K562 (cell line): ENCODE data around the gene TRIM27. TPM values are rescaled to one million over a fixed set of nuclear protein-coding genes. Genes with fewer than 3 reads are reported as not detected.

Experiments
- ATAC-seq: fragments of 200-7000 bp; cut with Tn5 transposase; 3 replicates; pipeline ENCODE4 v1.9.1; 2020; ENCODE audit warnings: moderate library complexity
- BruUV-seq: library from RNA; stranded (reverse); fragments of 400-500 nt; replicated peaks from 2 replicates; lab custom pipeline; 2021; lab: Mats Ljungman, UMichigan
- CTCF ChIA-PET: fragments of 300-600 bp; formaldehyde crosslinking; extraction: SDS; loops from one replicate; lab custom pipeline; 2021; ENCODE audit warnings: low intra/inter-chr PET ratio; lab: Yijun Ruan, JAX
- POLR2A ChIA-PET: fragments of 300-600, 350-650 bp; sonication (Branson Sonifier 250); formaldehyde crosslinking; extraction: SDS; loops from one replicate; lab custom pipeline; 2021; ENCODE audit warnings: antibody characterized with exemption, inconsistent platforms; lab: Yijun Ruan, JAX
- DNase-seq, 4 experiments: peaks; one replicate each; pipeline versions ENCODE4 v3.0.0 to v3.0.0-alpha.2; 2011 to 2018; ENCODE audit warnings: low spot score in 3 of 4, mixed read lengths in 3 of 4; ENCODE audit errors: extremely low read depth in 1 of 4
- FAIRE-seq: peaks from 2 replicates; lab custom pipeline; 2011; peaks lifted over from hg19 to GRCh38; lab: Jason Lieb, UNC
- H2AFZ ChIP-seq: 2 replicates; pipeline ENCODE4 v1.6.0; 2011; ENCODE audit warnings: low read depth, low read length, control low read depth, inconsistent platforms
- H3K27ac ChIP-seq: fragments of 200-600 bp; 3 replicates; pipeline ENCODE4 v1.8.0; 2011; ENCODE audit warnings: low read depth, mild to moderate bottlenecking, control low read depth, inconsistent platforms, low read length, moderate library complexity, mixed read lengths; ENCODE audit errors: extremely low read depth
- H3K27me3 ChIP-seq, 2 experiments: fragments of 300-600 bp in 1 of 2; 2 replicates in 1 of 2; 3 replicates in 1 of 2; pipeline versions ENCODE4 v1.6.0 to v1.8.0; 2011; ENCODE audit warnings: inconsistent platforms in 2 of 2, low read length in 2 of 2, mild to moderate bottlenecking in 1 of 2, mixed read lengths in 1 of 2, moderate library complexity in 1 of 2; ENCODE audit not compliant: control insufficient read depth in 2 of 2, insufficient read depth in 2 of 2
- H3K36me3 ChIP-seq: fragments of 300-600 bp; 3 replicates; pipeline ENCODE4 v1.8.0; 2011; ENCODE audit warnings: mild to moderate bottlenecking, low read length, inconsistent platforms; ENCODE audit not compliant: control insufficient read depth, insufficient read depth
- H3K4me1 ChIP-seq, 2 experiments: fragments of 200-600 bp in 1 of 2; replicated peaks in 1 of 2; 2 replicates in 1 of 2; 3 replicates in 1 of 2; pipeline versions ENCODE4 v1.5.1 to v1.8.0; 2011; ENCODE audit warnings: inconsistent platforms in 2 of 2, low read length in 2 of 2, mild to moderate bottlenecking in 1 of 2, mixed read lengths in 1 of 2, moderate library complexity in 1 of 2; ENCODE audit not compliant: control insufficient read depth in 2 of 2, insufficient read depth in 2 of 2
- H3K4me2 ChIP-seq: 2 replicates; pipeline ENCODE4 v1.6.1; 2011; ENCODE audit warnings: low read length, control low read depth, inconsistent platforms, mixed read lengths; ENCODE audit not compliant: insufficient read depth
- H3K4me3 ChIP-seq: fragments of 200-600 bp; sonication (generic), shearing (Covaris generic); 2 replicates; pipeline ENCODE4 v1.5.1; 2016; ENCODE audit warnings: control low read depth, inconsistent platforms
- H3K79me2 ChIP-seq: fragments of 200-600 bp; 3 replicates; pipeline ENCODE4 v1.8.0; 2011; ENCODE audit warnings: low read length, inconsistent platforms; ENCODE audit not compliant: control insufficient read depth, insufficient read depth
- H3K9ac ChIP-seq, 2 experiments: 2 replicates each; pipeline versions ENCODE4 v1.6.0 to v1.6.1; 2011; ENCODE audit warnings: low read depth in 2 of 2, low read length in 2 of 2, control low read depth in 1 of 2, inconsistent platforms in 1 of 2, mild to moderate bottlenecking in 1 of 2, mixed read lengths in 1 of 2; ENCODE audit not compliant: insufficient read depth in 1 of 2
- H3K9me1 ChIP-seq: one replicate; pipeline ENCODE4 v1.6.0; 2011; ENCODE audit warnings: inconsistent platforms, mild to moderate bottlenecking, low read length, moderate library complexity; ENCODE audit not compliant: control insufficient read depth, insufficient read depth
- H3K9me3 ChIP-seq: replicated peaks from 2 replicates; pipeline ENCODE4 v1.5.1; 2011; ENCODE audit warnings: low read depth, low read length, inconsistent platforms; ENCODE audit not compliant: control insufficient read depth, insufficient read depth
- H4K20me1 ChIP-seq: replicated peaks from 2 replicates; pipeline ENCODE4 v1.6.1; 2011; ENCODE audit warnings: low read length, inconsistent platforms, mixed read lengths; ENCODE audit not compliant: control insufficient read depth, insufficient read depth
- EZH2 ChIP-seq: IDR thresholded peaks from 2 replicates; pipeline ENCODE4 v1.6.1; 2012; ENCODE audit warnings: low read depth, mild to moderate bottlenecking, inconsistent platforms, low read length, borderline replicate concordance
- JUNB ChIP-seq: fragments of 450-650 bp; formaldehyde crosslinking; conservative IDR thresholded peaks from 2 replicates; pipeline ENCODE4 v1.4.0; 2020; ENCODE audit warnings: mild to moderate bottlenecking
- KAT7 ChIP-seq: sonication (generic); formaldehyde crosslinking; IDR thresholded peaks from 2 replicates; pipeline ENCODE4 v1.8.0; 2022; ENCODE audit warnings: missing genetic modification reagents, mild to moderate bottlenecking, borderline replicate concordance
- RBM39 ChIP-seq: fragments of 200-400 bp; formaldehyde crosslinking; optimal IDR thresholded peaks from 2 replicates; pipeline ENCODE3; 2018; ENCODE audit warnings: low read depth, low read length
- SRSF1 ChIP-seq: fragments of 200-400 bp; formaldehyde crosslinking; IDR thresholded peaks from 2 replicates; pipeline ENCODE4 v1.6.1; 2017; ENCODE audit warnings: mild to moderate bottlenecking, low read depth, low read length, moderate library complexity
- TARDBP ChIP-seq: fragments of 450-650 bp; IDR thresholded peaks from 2 replicates; pipeline ENCODE4 v1.6.1; 2016
- ZNF121 ChIP-seq: sonication (generic); formaldehyde crosslinking; conservative IDR thresholded peaks from 2 replicates; pipeline ENCODE4 v1.8.0; 2022; ENCODE audit warnings: missing genetic modification reagents
- WGBS: fragments of 100-300 bp; shearing (Covaris generic); methylation state at CpG from one replicate; pipeline ENCODE4 v1.1.6; 2016; ENCODE audit warnings: low coverage, mixed read lengths; ENCODE audit not compliant: insufficient coverage; ENCODE audit errors: missing lambda C conversion rate; 5-methylcytosine and 5-hydroxymethylcytosine counted together
- in situ Hi-C: fragments of 300-500 bp; cut with MboI; formaldehyde crosslinking; loops from 4 replicates; pipeline ENCODE4 v1.15.0; 2018; ENCODE audit warnings: inconsistent platforms, mixed read lengths
- intact Hi-C: fragments of 100-400 bp; cut with micrococcal nuclease; formaldehyde crosslinking; loops from 2 replicates; pipeline ENCODE4 v1.14.2; 2022
- polyA plus RNA-seq, 8 experiments: library from polyadenylated mRNA; depleted of rRNA in 4 of 8; stranded (reverse) in 5 of 8; unstranded in 3 of 8; fragments of >200 nt; fragmentation: Nextera tagmentation in 2 of 8; fragmentation: Illumina TruSeq in 1 of 8; extraction: Ambion mirVana in 2 of 8; extraction: Trizol in 1 of 8; gene quantifications; 2 replicates each; pipeline versions ENCODE4 v1.2.1 to v1.2.3, GENCODE V29; 2011 to 2014; ENCODE audit warnings: inconsistent platforms in 1 of 8, missing spikeins in 1 of 8
- total RNA-seq, 7 experiments: library from RNA; depleted of rRNA in 6 of 7; stranded (reverse); fragments of >200 nt in 6 of 7; fragmentation: Illumina TruSeq in 2 of 7; extraction: Trizol in 2 of 7; gene quantifications; 2 replicates each; pipeline versions ENCODE4 v1.2.1 to v1.2.3, GENCODE V29; 2011 to 2021; ENCODE audit warnings: low replicate concordance in 1 of 7
- TF ChIP-seq, protein P1 (sequence below): fragments of 200-800 bp; sonication (Bioruptor generic); IDR thresholded peaks from 2 replicates; pipeline ENCODE4 v1.6.1; 2016; ENCODE audit warnings: missing genetic modification characterization, missing compliant biosample characterization
- TF ChIP-seq, protein P2 (sequence below): sonication (generic); formaldehyde crosslinking; IDR thresholded peaks from 2 replicates; pipeline ENCODE4 v1.8.0; 2023; ENCODE audit warnings: missing genetic modification reagents, mild to moderate bottlenecking, borderline replicate concordance
- TF ChIP-seq, protein P3 (sequence below): fragments of 250-450 bp; sonication (Bioruptor Pico); IDR thresholded peaks from 2 replicates; pipeline ENCODE4 v1.6.1; 2021; ENCODE audit warnings: mild to moderate bottlenecking

The TRIM27 gene
- total and polyA plus RNA-seq, 9 of the 15 experiments (the other 6 are each of a cell fraction or from before 2014, with no cell fraction given) = 37.7 to 235 (median 122) TPM

DNA sequence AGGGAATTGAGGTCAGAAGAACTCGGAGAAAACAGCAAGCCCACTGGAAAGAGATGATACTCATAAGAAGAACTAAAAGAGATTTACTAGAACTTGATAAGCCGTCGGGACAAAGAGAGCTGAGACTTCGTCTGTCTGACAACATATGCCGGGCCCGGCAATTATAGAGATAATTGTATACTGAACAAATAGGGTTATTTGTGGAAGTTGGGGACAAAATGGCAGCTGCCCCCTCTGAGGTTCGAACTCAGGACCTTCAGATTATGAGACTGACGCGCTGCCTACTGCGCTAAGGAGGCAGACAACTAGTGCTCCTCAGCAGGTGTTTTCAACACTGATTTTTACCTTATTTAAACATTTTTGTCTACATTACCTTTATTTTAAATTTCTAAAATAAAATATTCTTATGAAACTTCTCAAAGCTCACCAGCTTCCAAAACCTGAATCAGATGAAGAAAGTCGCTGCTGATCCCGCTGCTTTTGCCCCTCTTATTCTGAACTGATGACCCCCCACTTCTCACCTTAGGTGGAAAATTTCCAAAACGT lies 29.3 kb upstream of the TRIM27 start:
- Histone ChIP-seq H3K36me3 (no peaks in the 10 kb centered on the region), H4K20me1 (no peaks in the 10 kb centered on the region), H3K9ac (peak overlapping the region; percentile 81 to 82; a peak in 3 of 4 replicates), H2AFZ (peak overlapping the region; percentile 99), H3K9me1 (no peaks in the 10 kb centered on the region), H3K9me3 (no peaks in the 10 kb centered on the region; the same call in 1 of the 2 replicates), H3K4me1 (peaks cover 22 to 33% of the 10 kb centered on the region in 2 experiments), H3K27me3 (no peaks in the 10 kb centered on the region), H3K27ac (peak overlapping the region; percentile 76), H3K4me3 (peak overlapping the region; percentile 43), H3K79me2 (no peaks in the 10 kb centered on the region), H3K4me2 (peak overlapping the region; percentile 95)
- WGBS = under 1% methylated on average over 13 of the region's 13 CpGs
- POLR2A ChIA-PET = interaction anchor here (0.8 to 1.5 kb wide), 2 partner anchors 28 to 57 kb away, joined by 3 to 7 read pairs; no protein-coding TSS in a partner anchor
- FAIRE-seq (no peak), DNase-seq (peak; percentile 78 to 92 (median 84)), ATAC-seq (peak; percentile 80)
- CTCF ChIA-PET = interaction anchor here (2.1 kb wide), 1 partner anchor 27 kb away, joined by 4 read pairs; no protein-coding TSS in a partner anchor
- in situ Hi-C loops (no loop called here), intact Hi-C loops (loop anchor here (1.0 kb wide), 1 partner anchor 9 kb away; no protein-coding TSS in a partner anchor)
- BruUV-seq = no TSS peak
- TF ChIP-seq RBM39 (no peak), KAT7 (CRISPR knock-in tag) (peak; percentile 65; the same call in 1 of the 2 replicates), ZNF121 (CRISPR knock-in tag) (no peak), TARDBP (peak; percentile 38; the same call in 1 of the 2 replicates), EZH2 (no peak), SRSF1 (no peak), JUNB (CRISPR knock-in tag) (no peak)
- TF ChIP-seq, protein P1, sequence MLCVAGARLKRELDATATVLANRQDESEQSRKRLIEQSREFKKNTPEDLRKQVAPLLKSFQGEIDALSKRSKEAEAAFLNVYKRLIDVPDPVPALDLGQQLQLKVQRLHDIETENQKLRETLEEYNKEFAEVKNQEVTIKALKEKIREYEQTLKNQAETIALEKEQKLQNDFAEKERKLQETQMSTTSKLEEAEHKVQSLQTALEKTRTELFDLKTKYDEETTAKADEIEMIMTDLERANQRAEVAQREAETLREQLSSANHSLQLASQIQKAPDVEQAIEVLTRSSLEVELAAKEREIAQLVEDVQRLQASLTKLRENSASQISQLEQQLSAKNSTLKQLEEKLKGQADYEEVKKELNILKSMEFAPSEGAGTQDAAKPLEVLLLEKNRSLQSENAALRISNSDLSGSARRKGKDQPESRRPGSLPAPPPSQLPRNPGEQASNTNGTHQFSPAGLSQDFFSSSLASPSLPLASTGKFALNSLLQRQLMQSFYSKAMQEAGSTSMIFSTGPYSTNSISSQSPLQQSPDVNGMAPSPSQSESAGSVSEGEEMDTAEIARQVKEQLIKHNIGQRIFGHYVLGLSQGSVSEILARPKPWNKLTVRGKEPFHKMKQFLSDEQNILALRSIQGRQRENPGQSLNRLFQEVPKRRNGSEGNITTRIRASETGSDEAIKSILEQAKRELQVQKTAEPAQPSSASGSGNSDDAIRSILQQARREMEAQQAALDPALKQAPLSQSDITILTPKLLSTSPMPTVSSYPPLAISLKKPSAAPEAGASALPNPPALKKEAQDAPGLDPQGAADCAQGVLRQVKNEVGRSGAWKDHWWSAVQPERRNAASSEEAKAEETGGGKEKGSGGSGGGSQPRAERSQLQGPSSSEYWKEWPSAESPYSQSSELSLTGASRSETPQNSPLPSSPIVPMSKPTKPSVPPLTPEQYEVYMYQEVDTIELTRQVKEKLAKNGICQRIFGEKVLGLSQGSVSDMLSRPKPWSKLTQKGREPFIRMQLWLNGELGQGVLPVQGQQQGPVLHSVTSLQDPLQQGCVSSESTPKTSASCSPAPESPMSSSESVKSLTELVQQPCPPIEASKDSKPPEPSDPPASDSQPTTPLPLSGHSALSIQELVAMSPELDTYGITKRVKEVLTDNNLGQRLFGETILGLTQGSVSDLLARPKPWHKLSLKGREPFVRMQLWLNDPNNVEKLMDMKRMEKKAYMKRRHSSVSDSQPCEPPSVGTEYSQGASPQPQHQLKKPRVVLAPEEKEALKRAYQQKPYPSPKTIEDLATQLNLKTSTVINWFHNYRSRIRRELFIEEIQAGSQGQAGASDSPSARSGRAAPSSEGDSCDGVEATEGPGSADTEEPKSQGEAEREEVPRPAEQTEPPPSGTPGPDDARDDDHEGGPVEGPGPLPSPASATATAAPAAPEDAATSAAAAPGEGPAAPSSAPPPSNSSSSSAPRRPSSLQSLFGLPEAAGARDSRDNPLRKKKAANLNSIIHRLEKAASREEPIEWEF (CRISPR knock-in tag) = 0 out of 2 replicates have a peak, but pooled peaks have one; percentile 16
- TF ChIP-seq, protein P2, sequence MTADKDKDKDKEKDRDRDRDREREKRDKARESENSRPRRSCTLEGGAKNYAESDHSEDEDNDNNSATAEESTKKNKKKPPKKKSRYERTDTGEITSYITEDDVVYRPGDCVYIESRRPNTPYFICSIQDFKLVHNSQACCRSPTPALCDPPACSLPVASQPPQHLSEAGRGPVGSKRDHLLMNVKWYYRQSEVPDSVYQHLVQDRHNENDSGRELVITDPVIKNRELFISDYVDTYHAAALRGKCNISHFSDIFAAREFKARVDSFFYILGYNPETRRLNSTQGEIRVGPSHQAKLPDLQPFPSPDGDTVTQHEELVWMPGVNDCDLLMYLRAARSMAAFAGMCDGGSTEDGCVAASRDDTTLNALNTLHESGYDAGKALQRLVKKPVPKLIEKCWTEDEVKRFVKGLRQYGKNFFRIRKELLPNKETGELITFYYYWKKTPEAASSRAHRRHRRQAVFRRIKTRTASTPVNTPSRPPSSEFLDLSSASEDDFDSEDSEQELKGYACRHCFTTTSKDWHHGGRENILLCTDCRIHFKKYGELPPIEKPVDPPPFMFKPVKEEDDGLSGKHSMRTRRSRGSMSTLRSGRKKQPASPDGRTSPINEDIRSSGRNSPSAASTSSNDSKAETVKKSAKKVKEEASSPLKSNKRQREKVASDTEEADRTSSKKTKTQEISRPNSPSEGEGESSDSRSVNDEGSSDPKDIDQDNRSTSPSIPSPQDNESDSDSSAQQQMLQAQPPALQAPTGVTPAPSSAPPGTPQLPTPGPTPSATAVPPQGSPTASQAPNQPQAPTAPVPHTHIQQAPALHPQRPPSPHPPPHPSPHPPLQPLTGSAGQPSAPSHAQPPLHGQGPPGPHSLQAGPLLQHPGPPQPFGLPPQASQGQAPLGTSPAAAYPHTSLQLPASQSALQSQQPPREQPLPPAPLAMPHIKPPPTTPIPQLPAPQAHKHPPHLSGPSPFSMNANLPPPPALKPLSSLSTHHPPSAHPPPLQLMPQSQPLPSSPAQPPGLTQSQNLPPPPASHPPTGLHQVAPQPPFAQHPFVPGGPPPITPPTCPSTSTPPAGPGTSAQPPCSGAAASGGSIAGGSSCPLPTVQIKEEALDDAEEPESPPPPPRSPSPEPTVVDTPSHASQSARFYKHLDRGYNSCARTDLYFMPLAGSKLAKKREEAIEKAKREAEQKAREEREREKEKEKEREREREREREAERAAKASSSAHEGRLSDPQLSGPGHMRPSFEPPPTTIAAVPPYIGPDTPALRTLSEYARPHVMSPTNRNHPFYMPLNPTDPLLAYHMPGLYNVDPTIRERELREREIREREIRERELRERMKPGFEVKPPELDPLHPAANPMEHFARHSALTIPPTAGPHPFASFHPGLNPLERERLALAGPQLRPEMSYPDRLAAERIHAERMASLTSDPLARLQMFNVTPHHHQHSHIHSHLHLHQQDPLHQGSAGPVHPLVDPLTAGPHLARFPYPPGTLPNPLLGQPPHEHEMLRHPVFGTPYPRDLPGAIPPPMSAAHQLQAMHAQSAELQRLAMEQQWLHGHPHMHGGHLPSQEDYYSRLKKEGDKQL = no peak
- TF ChIP-seq, protein P3, sequence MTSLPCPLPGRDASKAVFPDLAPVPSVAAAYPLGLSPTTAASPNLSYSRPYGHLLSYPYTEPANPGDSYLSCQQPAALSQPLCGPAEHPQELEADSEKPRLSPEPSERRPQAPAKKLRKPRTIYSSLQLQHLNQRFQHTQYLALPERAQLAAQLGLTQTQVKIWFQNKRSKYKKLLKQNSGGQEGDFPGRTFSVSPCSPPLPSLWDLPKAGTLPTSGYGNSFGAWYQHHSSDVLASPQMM (CRISPR knock-in tag) = no peak
